CD4-positive, alpha-beta T cell (primary cell): ENCODE results near the gene CHST3. TPM values are rescaled to one million over a fixed set of nuclear protein-coding genes. Genes with fewer than 3 reads are reported as not detected.

Source experiments
- ATAC-seq: fragments of 200-7000 bp; cut with Tn5 transposase; one replicate; pipeline ENCODE4 v1.10.0; 2022; ENCODE audit warnings: mild to moderate bottlenecking; ENCODE audit not compliant: poor library complexity
- CTCF ChIA-PET: fragments of 350-600 bp; sonication (Branson Sonifier 250); formaldehyde crosslinking; loops from one replicate; lab custom pipeline; 2021; ENCODE audit warnings: antibody characterized with exemption, inconsistent platforms; lab: Charles Lee
- POLR2A ChIA-PET: fragments of 350-600 bp; sonication (Branson Sonifier 250); formaldehyde crosslinking; loops from one replicate; lab custom pipeline; 2021; ENCODE audit warnings: antibody characterized with exemption, inconsistent platforms; lab: Charles Lee
- DNase-seq, 14 experiments: peaks; one replicate each; pipeline ENCODE4 v3.0.0-alpha.2; 2013 to 2020; ENCODE audit warnings: mixed read lengths in 2 of 14
- H3K27ac ChIP-seq, 2 donors: one replicate each; pipeline versions ENCODE4 v1.5.1 to v1.7.0; 2013; ENCODE audit warnings: low read length in 2 of 2, low read depth in 1 of 2, mild to moderate bottlenecking in 1 of 2
- H3K27me3 ChIP-seq, 2 experiments: 1 replicate in 1 of 2; 2 replicates in 1 of 2; pipeline versions ENCODE4 v1.6.1 to v1.7.0; 2013; ENCODE audit warnings: low read length in 2 of 2, control low read depth in 1 of 2, mild to moderate bottlenecking in 1 of 2, moderate library complexity in 1 of 2; ENCODE audit not compliant: insufficient read depth in 2 of 2, control insufficient read depth in 1 of 2
- H3K36me3 ChIP-seq: one replicate; pipeline ENCODE4 v1.6.1; 2013; ENCODE audit warnings: low read length, control low read depth; ENCODE audit not compliant: insufficient read depth
- H3K4me1 ChIP-seq: one replicate; pipeline ENCODE4 v1.6.1; 2013; ENCODE audit warnings: low read length, control low read depth; ENCODE audit not compliant: insufficient read depth
- H3K4me3 ChIP-seq: one replicate; pipeline ENCODE4 v1.5.1; 2013; ENCODE audit warnings: mild to moderate bottlenecking, low read length, moderate library complexity
- H3K9me3 ChIP-seq, 2 experiments: 1 replicate in 1 of 2; 2 replicates in 1 of 2; pipeline versions ENCODE4 v1.6.1 to v1.7.0; 2013; ENCODE audit warnings: low read length in 2 of 2, mild to moderate bottlenecking in 2 of 2, control low read depth in 1 of 2, moderate library complexity in 1 of 2; ENCODE audit not compliant: control insufficient read depth in 1 of 2, insufficient read depth in 1 of 2
- H3K27ac Mint-ChIP-seq: one replicate; pipeline ENCODE4 v1.8.0; 2020; ENCODE audit warnings: mixed read lengths
- H3K27me3 Mint-ChIP-seq: one replicate; pipeline ENCODE4 v1.8.0; 2021; ENCODE audit warnings: mixed read lengths
- H3K36me3 Mint-ChIP-seq: one replicate; pipeline ENCODE4 v1.8.0; 2021; ENCODE audit warnings: low read depth, mixed read lengths
- H3K4me1 Mint-ChIP-seq: one replicate; pipeline ENCODE4 v1.8.0; 2021; ENCODE audit warnings: low read depth, mixed read lengths
- H3K4me3 Mint-ChIP-seq: one replicate; pipeline ENCODE4 v1.8.0; 2020; ENCODE audit warnings: mild to moderate bottlenecking, mixed read lengths
- H3K9me3 Mint-ChIP-seq: one replicate; pipeline ENCODE4 v1.8.0; 2020; ENCODE audit warnings: mixed read lengths
- CTCF ChIP-seq: fragments of 200-600 bp; IDR thresholded peaks from one replicate; pipeline ENCODE4 v1.8.0; 2022; ENCODE audit warnings: antibody characterized with exemption, mild to moderate bottlenecking
- intact Hi-C, 2 experiments: fragments of 100-400 bp; cut with DNase I in 1 of 2; cut with micrococcal nuclease in 1 of 2; formaldehyde crosslinking; loops; one replicate each; pipeline versions ENCODE4 v1.15.1 to v1.9.0; 2023 to 2025; cut with DNase I, micrococcal nuclease
- total RNA-seq, 174 experiments: library from RNA in 2 of 174; stranded (reverse) in 2 of 174; gene quantifications; one replicate each; pipeline ENCODE4 v1.2.3 and lab custom pipeline; 2021 to 2026

Gene CHST3
- total RNA-seq, 2 experiments from 2014 or later: not detected

DNA sequence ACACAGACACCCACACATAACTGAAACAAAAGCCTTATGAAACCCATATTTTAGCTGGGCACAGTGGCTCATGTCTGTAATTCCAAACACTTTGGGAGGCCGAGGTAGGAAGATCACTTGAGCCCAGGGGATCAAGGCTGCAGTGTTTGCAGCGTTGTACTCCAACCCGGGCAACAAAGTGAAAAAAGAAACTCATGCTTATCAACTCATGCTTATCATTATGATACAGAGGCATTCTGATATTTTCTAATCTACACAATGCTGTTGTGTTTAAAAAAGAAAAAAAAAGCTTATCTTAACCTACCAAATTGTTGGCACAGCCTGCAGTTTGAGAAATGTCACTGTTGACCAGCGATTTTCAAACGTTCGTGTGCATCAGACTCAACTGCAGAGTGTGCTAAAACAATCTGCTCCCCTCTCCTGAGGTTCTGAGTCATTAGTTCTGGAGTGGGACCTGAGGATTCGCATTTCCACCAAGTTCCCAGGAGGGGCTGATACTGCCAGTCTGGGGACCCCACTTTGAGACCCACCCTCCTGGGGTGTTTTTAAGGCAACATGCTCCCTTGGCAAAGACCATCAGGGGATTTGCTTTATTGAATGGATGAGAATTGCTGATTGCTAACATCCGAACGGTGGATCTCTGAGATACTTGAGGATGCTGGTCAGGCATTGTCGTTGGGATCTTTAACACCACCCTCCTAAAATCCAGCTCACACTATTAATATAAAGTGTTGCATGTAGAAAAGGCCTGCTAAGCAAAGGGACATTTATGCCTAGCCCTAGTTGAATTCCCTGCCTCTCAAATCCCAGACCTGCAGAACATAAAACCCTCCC is 16.2 kb downstream of the CHST3 start:
- Histone ChIP-seq H3K4me1 (no peaks in the 10 kb centered on the region), H3K9me3 (no peaks in the 10 kb centered on the region), H3K4me3 (no peak overlapping the region), H3K27ac (no peak overlapping the region), H3K36me3 (no peaks in the 10 kb centered on the region), H3K27me3 (no peaks in the 10 kb centered on the region)
- Mint-ChIP-seq H3K9me3 (no peaks in the 10 kb centered on the region), H3K4me1 (no peaks in the 10 kb centered on the region), H3K4me3 (no peak overlapping the region), H3K27me3 (no peaks in the 10 kb centered on the region), H3K36me3 (no peaks in the 10 kb centered on the region), H3K27ac (no peak overlapping the region)
- ATAC-seq (no peak), DNase-seq (no peak)
- CTCF ChIA-PET: no interaction called here
- intact Hi-C loops: no loop called here
- POLR2A ChIA-PET: no interaction called here
- TF ChIP-seq CTCF: no peak

DNA sequence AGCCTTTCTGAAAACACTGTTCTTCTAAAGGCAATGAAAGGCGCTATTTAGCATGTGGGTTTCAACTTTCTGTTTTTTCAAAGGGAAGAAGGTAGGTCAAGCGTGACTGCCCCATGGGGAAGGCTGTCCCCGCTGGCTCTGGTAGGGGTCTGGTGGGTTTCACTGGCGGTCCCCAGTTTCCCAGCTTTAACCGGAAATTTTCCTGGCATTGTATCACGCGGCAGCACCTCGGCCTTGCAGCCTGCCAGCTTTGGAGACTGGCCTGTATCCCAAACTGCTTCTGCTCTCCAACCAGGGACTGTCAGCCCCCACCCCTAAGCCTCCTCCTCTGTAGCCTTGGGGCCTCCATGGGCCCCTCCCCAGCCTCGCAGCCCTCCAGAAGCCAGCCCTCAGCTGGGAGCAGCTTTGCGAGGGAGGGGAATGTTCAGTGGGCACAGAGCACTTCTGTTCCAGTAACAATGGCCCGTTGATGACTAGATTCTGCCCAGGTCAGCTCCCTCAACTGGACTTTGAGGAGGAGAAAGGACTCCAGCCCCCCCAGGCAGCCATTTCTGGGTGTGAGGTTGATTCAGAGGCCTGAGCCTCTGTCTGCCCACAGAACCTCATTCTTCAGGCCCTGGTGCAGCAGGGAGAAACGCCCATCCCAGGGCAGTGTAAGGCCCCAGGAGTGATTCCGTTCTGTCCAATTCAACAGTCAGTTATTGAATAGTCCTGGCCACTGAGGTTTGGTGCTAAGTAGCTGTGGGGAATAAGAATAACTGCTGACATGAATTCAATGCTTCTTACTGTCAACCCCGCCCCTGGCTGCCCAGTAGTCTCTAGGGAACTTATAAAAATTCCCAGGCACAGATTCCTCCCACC is 17.1 kb downstream of the CHST3 start:
- Mint-ChIP-seq H3K9me3 (no peaks in the 10 kb centered on the region), H3K4me3 (no peak overlapping the region), H3K36me3 (no peaks in the 10 kb centered on the region), H3K27me3 (no peaks in the 10 kb centered on the region), H3K27ac (no peak overlapping the region), H3K4me1 (no peaks in the 10 kb centered on the region)
- Histone ChIP-seq H3K27me3 (no peaks in the 10 kb centered on the region), H3K4me3 (no peak overlapping the region), H3K4me1 (no peaks in the 10 kb centered on the region), H3K36me3 (no peaks in the 10 kb centered on the region), H3K27ac (no peak overlapping the region), H3K9me3 (no peaks in the 10 kb centered on the region)
- POLR2A ChIA-PET: no interaction called here
- ATAC-seq (no peak), DNase-seq (no peak)
- CTCF ChIA-PET: no interaction called here
- no peak for TF ChIP-seq CTCF
- intact Hi-C loops: no loop called here

DNA sequence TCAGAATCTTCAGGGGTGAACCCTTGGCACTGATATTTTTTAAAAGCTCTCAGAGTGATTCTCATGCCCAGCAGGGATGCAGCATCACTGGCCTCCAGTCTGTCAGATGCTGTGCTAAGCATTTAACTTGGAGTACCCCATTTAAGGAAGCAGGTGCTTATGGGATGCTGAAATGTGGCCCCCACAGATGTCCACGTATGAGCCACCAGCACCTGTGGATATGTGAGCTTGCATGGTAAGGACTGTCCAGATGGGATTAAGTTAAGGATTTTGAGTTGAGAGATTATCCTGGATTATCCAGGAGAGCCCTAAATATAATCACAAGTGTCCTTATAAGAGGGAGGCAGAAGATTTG is 17.7 kb downstream of the CHST3 start:
- POLR2A ChIA-PET: no interaction called here
- H3K27ac ChIP-seq: no peak overlapping the region
- no peak for TF ChIP-seq CTCF
- DNase-seq (no peak), ATAC-seq (no peak)
- CTCF ChIA-PET: no interaction called here
- H3K27me3 Mint-ChIP-seq: no peaks in the 10 kb centered on the region
- no peaks in the 10 kb centered on the region for H3K36me3 Mint-ChIP-seq
- intact Hi-C loops: no loop called here
- H3K36me3 ChIP-seq: no peaks in the 10 kb centered on the region
- H3K27ac Mint-ChIP-seq: no peak overlapping the region
- H3K27me3 ChIP-seq: no peaks in the 10 kb centered on the region
- no peaks in the 10 kb centered on the region for H3K4me1 ChIP-seq
- no peaks in the 10 kb centered on the region for H3K9me3 ChIP-seq
- no peak overlapping the region for H3K4me3 ChIP-seq
- no peaks in the 10 kb centered on the region for H3K4me1 Mint-ChIP-seq
- no peaks in the 10 kb centered on the region for H3K9me3 Mint-ChIP-seq
- no peak overlapping the region for H3K4me3 Mint-ChIP-seq
